Stimulated activated naive CD8-positive, alpha-beta T cell treated with anti-CD3 and anti-CD28 coated beads, Interleukin-15, Interleukin-2, amounts not matched to agents 100 ng/mL and 50 ng/mL, for 24 hours (primary cell): ENCODE results near the gene RNF181.
"Not testable (repeated sequence)": the region's sequence is repeated elsewhere in the genome, so short reads cannot be mapped to it uniquely, and the experiment has no call there.

Experiments used
- H3K27ac Mint-ChIP-seq: one replicate; pipeline ENCODE4 v1.8.0; 2021; ENCODE audit warnings: mild to moderate bottlenecking, mixed read lengths
- H3K27me3 Mint-ChIP-seq: one replicate; pipeline ENCODE4 v1.8.0; 2021; ENCODE audit warnings: mixed read lengths
- H3K36me3 Mint-ChIP-seq: one replicate; pipeline ENCODE4 v1.8.0; 2021; ENCODE audit warnings: low read depth, mixed read lengths
- H3K4me1 Mint-ChIP-seq: one replicate; pipeline ENCODE4 v1.8.0; 2021; ENCODE audit warnings: low read depth, mixed read lengths
- H3K4me3 Mint-ChIP-seq: one replicate; pipeline ENCODE4 v1.8.0; 2021; ENCODE audit warnings: mild to moderate bottlenecking, mixed read lengths
- H3K9me3 Mint-ChIP-seq: one replicate; pipeline ENCODE4 v1.8.0; 2021; ENCODE audit warnings: mixed read lengths

RNF181 gene

GRCh38 chr2:85611705-85612587 is 16.4 kb downstream of the RNF181 start, which contains the start of gene C2orf68:
Gene C2orf68, minus strand, starts transcription at chr2:85612066. Its CDS starts 82 bp downstream, at chr2:85611984.
- peak within 1 kb of the TSS; percentile 98 for H3K4me3 Mint-ChIP-seq
- peaks cover 26% of the 10 kb centered on the region for H3K4me1 Mint-ChIP-seq
- peaks cover 21% of the 10 kb centered on the region for H3K36me3 Mint-ChIP-seq
- no peaks in the 10 kb centered on the region for H3K27me3 Mint-ChIP-seq
- H3K27ac Mint-ChIP-seq: peak within 1 kb of the TSS; percentile 95
- H3K9me3 Mint-ChIP-seq: no peaks in the 10 kb centered on the region

GRCh38 chr2:85613717-85614515 is 18.4 kb downstream of the RNF181 start:
- Mint-ChIP-seq H3K4me1 (peaks cover 36% of the 10 kb centered on the region), H3K36me3 (peaks cover 22% of the 10 kb centered on the region), H3K4me3 (peak overlapping the region; percentile 22), H3K27ac (peak overlapping the region; percentile 41), H3K27me3 (no peaks in the 10 kb centered on the region), H3K9me3 (no peaks in the 10 kb centered on the region)

GRCh38 chr2:85614757-85615156 is 19.2 kb downstream of the RNF181 start:
- peaks cover 38% of the 10 kb centered on the region for H3K4me1 Mint-ChIP-seq
- not testable (repeated sequence) for H3K9me3 Mint-ChIP-seq, H3K4me3 Mint-ChIP-seq, H3K27ac Mint-ChIP-seq, H3K27me3 Mint-ChIP-seq
- H3K36me3 Mint-ChIP-seq: peaks cover 22% of the 10 kb centered on the region

- Mint-ChIP-seq H3K4me3 (no peak overlapping the region), H3K27ac (no peak overlapping the region), H3K4me1 (peaks cover 34% of the 10 kb centered on the region), H3K27me3 (no peaks in the 10 kb centered on the region), H3K9me3 (no peaks in the 10 kb centered on the region), H3K36me3 (peaks cover 19% of the 10 kb centered on the region)
Observed at GRCh38 chr2:85615413-85615728, 19.8 kb downstream of the RNF181 start.

- Mint-ChIP-seq H3K27ac (peak overlapping the region; percentile 94), H3K4me3 (peak overlapping the region; percentile 92), H3K36me3 (peaks cover 28% of the 10 kb centered on the region), H3K4me1 (peaks cover 25% of the 10 kb centered on the region)
- not testable (repeated sequence) for H3K9me3 Mint-ChIP-seq, H3K27me3 Mint-ChIP-seq
Observed at GRCh38 chr2:85617723-85618122, 22.2 kb downstream of the RNF181 start.

- no peaks in the 10 kb centered on the region for H3K27me3 Mint-ChIP-seq
- no peak overlapping the region for H3K27ac Mint-ChIP-seq
- no peak overlapping the region for H3K4me3 Mint-ChIP-seq
- H3K4me1 Mint-ChIP-seq: peaks cover 20% of the 10 kb centered on the region
- no peaks in the 10 kb centered on the region for H3K9me3 Mint-ChIP-seq
- peaks cover 46% of the 10 kb centered on the region for H3K36me3 Mint-ChIP-seq
Observed at GRCh38 chr2:85619617-85620016, 24.1 kb downstream of the RNF181 start.

- H3K36me3 Mint-ChIP-seq: peaks cover 62% of the 10 kb centered on the region
- H3K4me1 Mint-ChIP-seq: peaks cover 20% of the 10 kb centered on the region
- H3K27ac Mint-ChIP-seq: no peak overlapping the region
- H3K27me3 Mint-ChIP-seq: no peaks in the 10 kb centered on the region
- H3K9me3 Mint-ChIP-seq: no peaks in the 10 kb centered on the region
- H3K4me3 Mint-ChIP-seq: no peak overlapping the region
Observed at GRCh38 chr2:85621338-85621737, 25.8 kb downstream of the RNF181 start.

GRCh38 chr2:85623991-85624390 is 28.4 kb downstream of the RNF181 start:
- Mint-ChIP-seq H3K4me1 (peaks cover 16% of the 10 kb centered on the region), H3K27ac (no peak overlapping the region), H3K9me3 (no peaks in the 10 kb centered on the region), H3K4me3 (no peak overlapping the region), H3K36me3 (peaks cover 62% of the 10 kb centered on the region), H3K27me3 (no peaks in the 10 kb centered on the region)

GRCh38 chr2:85628658-85629057 is 33.1 kb downstream of the RNF181 start:
- no peaks in the 10 kb centered on the region for H3K9me3 Mint-ChIP-seq
- peaks cover 76% of the 10 kb centered on the region for H3K36me3 Mint-ChIP-seq
- peak overlapping the region; percentile 52 for H3K27ac Mint-ChIP-seq
- H3K4me1 Mint-ChIP-seq: peaks cover 15% of the 10 kb centered on the region
- no peaks in the 10 kb centered on the region for H3K27me3 Mint-ChIP-seq
- no peak overlapping the region for H3K4me3 Mint-ChIP-seq

GRCh38 chr2:85631316-85631715 is 35.8 kb downstream of the RNF181 start:
- H3K27me3 Mint-ChIP-seq: no peaks in the 10 kb centered on the region
- no peaks in the 10 kb centered on the region for H3K9me3 Mint-ChIP-seq
- peaks cover 69% of the 10 kb centered on the region for H3K36me3 Mint-ChIP-seq
- H3K4me3 Mint-ChIP-seq: no peak overlapping the region
- no peak overlapping the region for H3K27ac Mint-ChIP-seq
- peaks cover 15% of the 10 kb centered on the region for H3K4me1 Mint-ChIP-seq

- no peak overlapping the region for H3K27ac Mint-ChIP-seq
- H3K36me3 Mint-ChIP-seq: peaks cover 73% of the 10 kb centered on the region
- no peaks in the 10 kb centered on the region for H3K9me3 Mint-ChIP-seq
- peaks cover 4% of the 10 kb centered on the region for H3K4me1 Mint-ChIP-seq
- H3K27me3 Mint-ChIP-seq: no peaks in the 10 kb centered on the region
- no peak overlapping the region for H3K4me3 Mint-ChIP-seq
Observed at GRCh38 chr2:85635011-85635410, 39.5 kb downstream of the RNF181 start.

GRCh38 chr2:85635636-85636035 is 40.1 kb downstream of the RNF181 start:
- H3K4me3 Mint-ChIP-seq: no peak overlapping the region
- no peaks in the 10 kb centered on the region for H3K27me3 Mint-ChIP-seq
- peaks cover 4% of the 10 kb centered on the region for H3K4me1 Mint-ChIP-seq
- H3K27ac Mint-ChIP-seq: no peak overlapping the region
- no peaks in the 10 kb centered on the region for H3K9me3 Mint-ChIP-seq
- H3K36me3 Mint-ChIP-seq: peaks cover 72% of the 10 kb centered on the region

- peak overlapping the region; percentile 37 for H3K27ac Mint-ChIP-seq
- H3K27me3 Mint-ChIP-seq: no peaks in the 10 kb centered on the region
- peaks cover 12% of the 10 kb centered on the region for H3K4me1 Mint-ChIP-seq
- no peak overlapping the region for H3K4me3 Mint-ChIP-seq
- peaks cover 68% of the 10 kb centered on the region for H3K36me3 Mint-ChIP-seq
- no peaks in the 10 kb centered on the region for H3K9me3 Mint-ChIP-seq
Observed at GRCh38 chr2:85642725-85643124, 47.2 kb downstream of the RNF181 start.

GRCh38 chr2:85644909-85645308 is 49.4 kb downstream of the RNF181 start:
- peaks cover 78% of the 10 kb centered on the region for H3K36me3 Mint-ChIP-seq

GRCh38 chr2:85646166-85646565 is 50.6 kb downstream of the RNF181 start:
- Mint-ChIP-seq H3K36me3 (peaks cover 71% of the 10 kb centered on the region), H3K27me3 (no peaks in the 10 kb centered on the region), H3K27ac (no peak overlapping the region), H3K4me1 (peaks cover 15% of the 10 kb centered on the region), H3K9me3 (no peaks in the 10 kb centered on the region), H3K4me3 (no peak overlapping the region)

More at GRCh38 chr2:85644909-85645308, 49.4 kb downstream of the RNF181 start:
- Mint-ChIP-seq H3K4me1 (peaks cover 15% of the 10 kb centered on the region), H3K9me3 (no peaks in the 10 kb centered on the region), H3K27ac (no peak overlapping the region), H3K27me3 (no peaks in the 10 kb centered on the region), H3K4me3 (no peak overlapping the region)
